Cortex of kidney (tissue), 1 donor: ENCODE results near the gene TTC16.
"Not testable (repeated sequence)": the region's sequence is repeated elsewhere in the genome, so short reads cannot be mapped to it uniquely, and the experiment has no call there.

ENCODE experiments used
- DNase-seq: peaks from one replicate; lab custom pipeline; 2025; lab: John Stamatoyannopoulos, UW

TTC16 gene

GRCh38 chr9:127769101-127769500 is 53.2 kb downstream of the TTC16 start:
- DNase-seq, result no peak

GRCh38 chr9:127769929-127770582 is 54.2 kb downstream of the TTC16 start:
- no peak for DNase-seq

GRCh38 chr9:127770583-127770904 is 54.7 kb downstream of the TTC16 start:
- no peak for DNase-seq

- peak; percentile 73 for DNase-seq
Measured at GRCh38 chr9:127770905-127771569, 55.2 kb downstream of the TTC16 start.

- DNase-seq, result no peak
Measured at GRCh38 chr9:127771570-127772189, 55.8 kb downstream of the TTC16 start.

GRCh38 chr9:127772603-127773002 is 56.7 kb downstream of the TTC16 start:
- DNase-seq, result no peak

GRCh38 chr9:127773272-127773671 is 57.4 kb downstream of the TTC16 start:
- no peak for DNase-seq

- no peak for DNase-seq
Measured at GRCh38 chr9:127773981-127774380, 58.1 kb downstream of the TTC16 start.

- DNase-seq, result no peak
Measured at GRCh38 chr9:127776195-127776923, 60.5 kb downstream of the TTC16 start.

- no peak for DNase-seq
Measured at GRCh38 chr9:127776924-127777289, 61.0 kb downstream of the TTC16 start.

- no peak for DNase-seq
Measured at GRCh38 chr9:127777368-127777980, 61.6 kb downstream of the TTC16 start.

GRCh38 chr9:127778280-127779135 is 62.6 kb downstream of the TTC16 start, which contains the start of gene SH2D3C:
TSS of gene SH2D3C (minus strand) at chr9:127778666. CDS start at chr9:127778627, 39 bp downstream.
- DNase-seq, result no peak

GRCh38 chr9:127779136-127779981 is 63.5 kb downstream of the TTC16 start:
- DNase-seq, result no peak

GRCh38 chr9:127780126-127780885 is 64.4 kb downstream of the TTC16 start:
- DNase-seq, result no peak

GRCh38 chr9:127780909-127781308 is 65.0 kb downstream of the TTC16 start:
- not testable (repeated sequence) for DNase-seq
